H9 (cell line): ENCODE data around the gene HTRA1. TPM values are rescaled to one million over a fixed set of nuclear protein-coding genes. Genes with fewer than 3 reads are reported as not detected.
A peak's percentile ranks its signal among the peaks of the same experiment; 100 is the strongest.

Experiments
- DNase-seq: peaks from one replicate; pipeline ENCODE4 v3.0.0-alpha.2; 2017
- H2AFZ ChIP-seq: one replicate; pipeline ENCODE4 v1.6.1; 2013; ENCODE audit warnings: mild to moderate bottlenecking, low read length, control low read depth, moderate library complexity
- H2AK5ac ChIP-seq: 2 replicates; pipeline ENCODE4 v1.6.1; 2013; ENCODE audit warnings: low read length, control low read depth, mixed read lengths; ENCODE audit not compliant: insufficient read length
- H2BK120ac ChIP-seq: one replicate; pipeline ENCODE4 v1.6.1; 2013; ENCODE audit warnings: low read depth, mild to moderate bottlenecking, low read length, control low read depth, inconsistent platforms; ENCODE audit not compliant: poor library complexity, severe bottlenecking
- H2BK12ac ChIP-seq: 2 replicates; pipeline ENCODE4 v1.6.1; 2013; ENCODE audit warnings: low read length, control low read depth, mixed read lengths, low read depth; ENCODE audit not compliant: insufficient read length
- H2BK15ac ChIP-seq: 2 replicates; pipeline ENCODE4 v1.6.1; 2013; ENCODE audit warnings: low read depth, low read length, control low read depth
- H2BK20ac ChIP-seq: one replicate; pipeline ENCODE4 v1.6.1; 2013; ENCODE audit warnings: low read depth, mild to moderate bottlenecking, low read length, control low read depth, inconsistent platforms; ENCODE audit not compliant: poor library complexity, severe bottlenecking
- H2BK5ac ChIP-seq: 2 replicates; pipeline ENCODE4 v1.6.1; 2013; ENCODE audit warnings: low read length, control low read depth, mixed read lengths; ENCODE audit not compliant: insufficient read length
- H3K14ac ChIP-seq: 2 replicates; pipeline ENCODE4 v1.6.1; 2013; ENCODE audit warnings: low read length, control low read depth; ENCODE audit not compliant: insufficient read depth
- H3K18ac ChIP-seq: 2 replicates; pipeline ENCODE4 v1.6.1; 2013; ENCODE audit warnings: low read depth, mild to moderate bottlenecking, mixed read lengths, low read length, control low read depth; ENCODE audit not compliant: insufficient read length
- H3K23ac ChIP-seq: 2 replicates; pipeline ENCODE4 v1.6.1; 2013; ENCODE audit warnings: low read length, control low read depth, mixed read lengths, low read depth; ENCODE audit not compliant: insufficient read length
- H3K23me2 ChIP-seq: 2 replicates; pipeline ENCODE4 v1.6.1; 2013; ENCODE audit warnings: low read depth, mild to moderate bottlenecking, mixed read lengths, low read length, control low read depth; ENCODE audit not compliant: insufficient read length, poor library complexity, severe bottlenecking
- H3K27ac ChIP-seq: 2 replicates; pipeline ENCODE4 v1.5.1; 2013; ENCODE audit warnings: low read length, control low read depth, mixed read lengths, low read depth; ENCODE audit not compliant: insufficient read length
- H3K27me3 ChIP-seq: 2 replicates; pipeline ENCODE4 v1.6.1; 2013; ENCODE audit warnings: low read length, control low read depth, inconsistent platforms; ENCODE audit not compliant: insufficient read depth
- H3K4ac ChIP-seq: 2 replicates; pipeline ENCODE4 v1.6.1; 2013; ENCODE audit warnings: low read depth, mild to moderate bottlenecking, control low read depth, inconsistent platforms, low read length, moderate library complexity
- H3K4me1 ChIP-seq: 2 replicates; pipeline ENCODE4 v1.6.1; 2013; ENCODE audit warnings: low read length, control low read depth, inconsistent platforms; ENCODE audit not compliant: insufficient read depth
- H3K4me2 ChIP-seq: 2 replicates; pipeline ENCODE4 v1.6.1; 2013; ENCODE audit warnings: low read length, control low read depth, mixed read lengths; ENCODE audit not compliant: insufficient read length, insufficient read depth
- H3K56ac ChIP-seq: 2 replicates; pipeline ENCODE4 v1.6.1; 2013; ENCODE audit warnings: low read depth, mild to moderate bottlenecking, mixed read lengths, low read length, control low read depth; ENCODE audit not compliant: insufficient read length
- H3K79me1 ChIP-seq: 2 replicates; pipeline ENCODE4 v1.6.1; 2013; ENCODE audit warnings: low read depth, mild to moderate bottlenecking, moderate library complexity, low read length, control low read depth, inconsistent platforms; ENCODE audit not compliant: insufficient read depth, poor library complexity, severe bottlenecking
- H3K79me2 ChIP-seq: 2 replicates; pipeline ENCODE4 v1.6.1; 2013; ENCODE audit warnings: low read length, control low read depth, inconsistent platforms; ENCODE audit not compliant: insufficient read depth
- H3K9ac ChIP-seq: 2 replicates; pipeline ENCODE4 v1.6.1; 2013; ENCODE audit warnings: low read length, control low read depth, mixed read lengths; ENCODE audit not compliant: insufficient read length; ENCODE audit errors: extremely low read depth
- H3K9me3 ChIP-seq: one replicate; pipeline ENCODE4 v1.6.1; 2013; ENCODE audit warnings: low read depth, low read length, inconsistent platforms; ENCODE audit not compliant: control insufficient read depth
- H3T11ph ChIP-seq: one replicate; pipeline ENCODE4 v1.6.1; 2013; ENCODE audit warnings: mild to moderate bottlenecking, low read length, control low read depth, inconsistent platforms
- H4K20me1 ChIP-seq: one replicate; pipeline ENCODE4 v1.6.1; 2013; ENCODE audit not compliant: control insufficient read depth, insufficient read length, insufficient read depth
- H4K5ac ChIP-seq: 2 replicates; pipeline ENCODE4 v1.6.1; 2013; ENCODE audit warnings: low read depth, mild to moderate bottlenecking, mixed read lengths, low read length, control low read depth; ENCODE audit not compliant: insufficient read length
- H4K8ac ChIP-seq: replicated peaks from 2 replicates; pipeline ENCODE4 v1.6.1; 2013; ENCODE audit warnings: low read length, control low read depth, mixed read lengths, low read depth; ENCODE audit not compliant: insufficient read length
- H4K91ac ChIP-seq: 2 replicates; pipeline ENCODE4 v1.6.1; 2013; ENCODE audit warnings: low read depth, mild to moderate bottlenecking, moderate library complexity, mixed read lengths, low read length, control low read depth; ENCODE audit not compliant: insufficient read length
- H3K27ac Mint-ChIP-seq, 3 experiments: 2 replicates in 2 of 3; 3 replicates in 1 of 3; pipeline ENCODE4 v1.8.0; 2020 to 2021; ENCODE audit warnings: mixed read lengths in 3 of 3, mild to moderate bottlenecking in 1 of 3, moderate library complexity in 1 of 3
- H3K27me3 Mint-ChIP-seq: 2 replicates; pipeline ENCODE4 v1.8.0; 2021; ENCODE audit warnings: low read depth, mild to moderate bottlenecking, moderate library complexity, mixed read lengths
- H3K36me3 Mint-ChIP-seq, 3 experiments: 2 replicates in 2 of 3; 3 replicates in 1 of 3; pipeline ENCODE4 v1.8.0; 2020 to 2021; ENCODE audit warnings: low read depth in 3 of 3, mixed read lengths in 3 of 3; ENCODE audit not compliant: insufficient read depth in 1 of 3
- H3K4me1 Mint-ChIP-seq, 2 experiments: 2 replicates each; pipeline ENCODE4 v1.8.0; 2020; ENCODE audit warnings: mixed read lengths in 2 of 2
- H3K4me3 Mint-ChIP-seq, 2 experiments: 2 replicates in 1 of 2; 3 replicates in 1 of 2; pipeline ENCODE4 v1.8.0; 2020 to 2021; ENCODE audit warnings: mild to moderate bottlenecking in 2 of 2, mixed read lengths in 2 of 2, moderate library complexity in 1 of 2
- H3K9me3 Mint-ChIP-seq, 2 experiments: 2 replicates in 1 of 2; 3 replicates in 1 of 2; pipeline ENCODE4 v1.8.0; 2020; ENCODE audit warnings: mild to moderate bottlenecking in 2 of 2, mixed read lengths in 2 of 2, moderate library complexity in 1 of 2
- CTCF ChIP-seq: fragments of 200-600 bp; sonication (generic); conservative IDR thresholded peaks from 3 replicates; pipeline ENCODE4 v1.8.0; 2021; ENCODE audit warnings: antibody characterized with exemption, mild to moderate bottlenecking
- WGBS: extraction: QIAGEN DNeasy Blood & Tissue Kit; methylation state at CpG from one replicate; pipeline ENCODE4 v1.1.7; 2013; ENCODE audit warnings: missing lambda C conversion rate, low lambda C conversion rate, mixed read lengths; ENCODE audit not compliant: insufficient read length; ENCODE audit errors: extremely low coverage; 5-methylcytosine and 5-hydroxymethylcytosine counted together
- total RNA-seq: library from RNA; stranded (reverse); gene quantifications from 2 replicates; pipeline ENCODE4 v1.2.1, GENCODE V29; 2021

HTRA1 gene
- total RNA-seq, 1 experiment from 2014 or later: 11.1 TPM

GRCh38 chr10:122495406-122496340 lies 34.3 kb downstream of the HTRA1 start:
- Mint-ChIP-seq H3K27me3 (peaks cover 2% of the 10 kb centered on the region; the same call in 1 of the 2 replicates), H3K36me3 (no peaks in the 10 kb centered on the region; a peak in 1 of 7 replicates), H3K4me1 (peaks cover 5 to 15% of the 10 kb centered on the region in 2 experiments), H3K27ac (no peak overlapping the region), H3K9me3 (no peaks in the 10 kb centered on the region), H3K4me3 (no peak overlapping the region)
- Histone ChIP-seq H3K18ac (no peak overlapping the region), H4K91ac (no peak overlapping the region), H3K4ac (no peak overlapping the region), H2AK5ac (no peak overlapping the region), H3T11ph (no peak overlapping the region), H3K27ac (no peak overlapping the region), H3K27me3 (no peaks in the 10 kb centered on the region), H3K79me2 (no peaks in the 10 kb centered on the region), H2BK12ac (no peak overlapping the region), H3K9me3 (no peaks in the 10 kb centered on the region), H3K9ac (no peak overlapping the region), H3K4me1 (no peaks in the 10 kb centered on the region), H3K4me2 (no peak overlapping the region), H2AFZ (no peak overlapping the region), H3K79me1 (no peaks in the 10 kb centered on the region), H2BK120ac (no peak overlapping the region), H3K14ac (no peak overlapping the region), H2BK15ac (no peak overlapping the region), H4K20me1 (no peaks in the 10 kb centered on the region), H2BK20ac (no peak overlapping the region), H3K56ac (no peak overlapping the region), H3K23ac (no peak overlapping the region), H4K5ac (no peak overlapping the region), H4K8ac (no peak overlapping the region), H3K23me2 (no peaks in the 10 kb centered on the region), H2BK5ac (no peak overlapping the region)
- no CpG with 5 or more reads among the region's 12 CpGs for WGBS
- no peak for DNase-seq
- TF ChIP-seq CTCF: peak; percentile 21; the same call in 1 of the 3 replicates
